SK-MEL-5 (cell line): ENCODE results near the gene SEZ6L2. TPM values are rescaled to one million over a fixed set of nuclear protein-coding genes. Genes with fewer than 3 reads are reported as not detected.
"Not testable (repeated sequence)": the region's sequence is repeated elsewhere in the genome, so short reads cannot be mapped to it uniquely, and the experiment has no call there.

Experiments used
- DNase-seq: peaks from one replicate; pipeline ENCODE4 v3.0.0-alpha.2; 2016; ENCODE audit warnings: low read depth, low spot score
- in situ Hi-C: cut with HindIII; loops from 2 replicates; pipeline ENCODE4 v1.10.0; 2016; ENCODE audit warnings: low sequenced_read_pairs, high pct_unique_total_duplicates, low pct_unique_long_range_greater_than_20kb
- total RNA-seq: library from RNA; depleted of rRNA; stranded (reverse); fragments of >200 nt; shearing (Covaris generic); gene quantifications from 2 replicates; pipeline ENCODE4 v1.2.3, GENCODE V29; 2014

SEZ6L2 gene
- total RNA-seq, 1 experiment from 2014 or later = 8.7 TPM

GRCh38 chr16:29913514-29913913 is 14.2 kb upstream of the SEZ6L2 start:
- in situ Hi-C loops = no loop called here
- no peak for DNase-seq

- in situ Hi-C loops = no loop called here
- no peak for DNase-seq
These were observed 12.7 kb upstream of the SEZ6L2 start for GRCh38 chr16:29912087-29912486.

- no peak for DNase-seq
- in situ Hi-C loops = no loop called here
These were observed 12.3 kb upstream of the SEZ6L2 start for GRCh38 chr16:29911676-29912010.

DNA sequence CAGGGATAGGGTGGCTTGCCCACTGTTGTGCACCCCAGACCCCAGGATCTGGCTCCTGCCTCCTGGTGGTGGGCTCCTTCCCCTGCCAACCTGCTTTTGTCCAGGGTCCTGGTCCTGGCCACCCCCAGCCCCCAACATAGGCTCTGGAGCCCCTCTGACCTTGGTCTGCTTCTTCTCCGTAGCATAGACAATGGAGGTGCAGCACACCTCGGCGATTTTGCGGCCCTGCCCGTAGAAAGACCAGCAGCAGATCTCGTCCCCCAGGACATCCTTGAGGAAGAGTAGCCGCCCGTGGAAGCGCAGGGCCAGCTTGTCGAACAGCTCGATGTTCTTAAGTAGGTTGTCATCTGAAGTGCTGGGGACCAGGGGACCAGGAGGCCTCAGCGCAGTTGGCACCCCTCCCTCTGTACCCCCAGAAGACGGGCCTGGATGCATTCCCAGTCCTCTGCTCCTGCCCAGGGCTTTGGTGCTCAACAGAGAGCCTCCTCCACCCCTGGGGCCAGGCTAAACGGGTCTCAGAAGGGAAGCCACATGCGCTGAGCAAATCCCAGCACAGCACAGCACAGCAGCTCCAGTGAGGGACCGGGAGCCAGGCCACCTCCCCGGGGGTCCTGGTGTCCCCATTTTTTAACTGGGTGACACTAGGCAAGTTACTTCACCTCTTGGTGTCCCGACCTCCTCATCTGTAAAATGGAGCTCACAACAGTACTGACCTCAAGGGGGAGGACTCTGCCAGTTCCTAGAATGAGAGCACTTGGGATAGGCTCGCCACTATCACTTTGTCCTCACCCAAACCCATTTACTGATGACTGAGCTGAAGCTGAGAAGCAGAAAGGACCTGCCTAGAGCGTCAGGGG is 11.7 kb upstream of the SEZ6L2 start:
- no peak for DNase-seq
- in situ Hi-C loops = no loop called here

- in situ Hi-C loops, DNase-seq: not testable (repeated sequence)
These were observed 10.5 kb upstream of the SEZ6L2 start for GRCh38 chr16:29909851-29910250.

DNA sequence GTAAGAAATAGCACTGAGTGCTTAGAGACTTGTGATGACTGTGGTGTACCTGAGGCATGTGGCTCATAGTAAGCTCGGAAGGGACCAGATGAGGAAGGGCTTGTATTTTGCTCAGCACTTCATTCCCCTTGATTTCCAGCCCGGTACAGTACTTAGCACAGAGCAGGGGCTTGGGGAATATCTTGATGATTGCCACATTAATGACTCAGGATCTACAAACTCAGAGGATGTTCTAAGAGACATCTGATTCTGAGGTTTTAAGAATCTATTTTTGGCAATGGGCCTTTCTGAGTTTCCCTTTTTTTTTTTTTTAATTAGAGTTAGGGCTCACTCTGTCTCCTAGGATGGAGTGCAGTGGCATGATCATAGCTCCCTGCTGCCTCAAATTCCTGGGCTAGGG is 10.0 kb upstream of the SEZ6L2 start:
- no peak for DNase-seq
- in situ Hi-C loops = no loop called here

- in situ Hi-C loops = no loop called here
- no peak for DNase-seq
These were observed 9.4 kb upstream of the SEZ6L2 start for GRCh38 chr16:29908719-29909220.

DNA sequence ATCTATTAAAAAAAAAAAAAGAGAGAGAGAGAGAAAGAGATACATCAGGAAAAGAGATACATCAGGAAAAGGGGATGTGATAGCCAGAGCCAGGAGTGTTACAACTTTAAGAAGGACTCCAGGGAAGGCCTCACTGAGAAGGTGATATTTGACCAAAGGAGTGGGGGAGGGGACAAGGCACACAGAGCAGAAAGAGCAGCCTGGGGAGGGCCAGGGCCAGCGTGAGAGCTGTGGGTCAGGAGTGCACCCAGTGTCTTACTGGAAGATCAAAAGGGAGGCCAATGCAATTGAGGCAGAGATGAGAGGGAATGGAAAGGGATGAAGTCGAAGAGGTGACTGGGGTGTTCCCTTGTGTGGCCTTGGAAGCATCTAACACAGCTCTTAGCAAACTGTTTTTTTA is 8.6 kb upstream of the SEZ6L2 start:
- in situ Hi-C loops = no loop called here
- no peak for DNase-seq

DNA sequence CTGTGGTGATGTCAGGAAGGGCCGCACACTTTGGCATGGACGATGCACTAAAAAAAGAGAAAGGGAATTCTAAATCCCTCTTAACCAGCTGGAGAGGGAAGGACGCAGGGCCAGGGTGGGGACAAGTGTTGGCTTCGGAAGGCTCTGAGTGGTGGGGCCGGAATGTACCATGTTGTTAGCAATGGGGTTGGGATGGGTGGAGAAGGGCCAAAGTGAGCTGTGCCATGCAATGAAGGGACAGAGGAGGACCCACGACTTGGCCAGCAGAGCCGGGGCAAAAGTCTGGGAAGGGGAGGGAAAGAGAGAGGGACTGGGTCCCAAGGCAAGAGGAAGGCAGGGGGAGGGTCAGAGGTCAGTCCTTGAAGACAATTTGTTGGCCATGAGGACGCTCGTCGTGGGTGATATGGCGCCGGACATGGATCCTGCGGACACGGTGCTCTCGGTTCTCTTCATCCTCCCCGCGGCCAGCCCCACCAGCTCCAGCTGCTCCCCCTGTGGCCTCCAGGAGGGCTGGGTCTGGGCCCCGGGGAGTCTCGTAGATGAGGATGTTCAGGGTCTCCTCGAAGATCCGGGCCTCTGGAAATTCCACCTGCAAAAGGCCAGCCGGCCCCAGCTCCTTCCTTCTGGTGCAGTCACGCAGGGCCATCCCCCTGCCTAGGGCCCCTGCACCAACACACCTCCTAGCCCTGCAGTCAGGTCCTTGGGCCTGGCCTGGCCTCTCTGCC is 7.3 kb upstream of the SEZ6L2 start:
- in situ Hi-C loops = no loop called here

GRCh38 chr16:29905668-29906067 is 6.3 kb upstream of the SEZ6L2 start:
- DNase-seq = no peak
- in situ Hi-C loops = no loop called here

More for the DNA sequence above, 7.3 kb upstream of the SEZ6L2 start:
- no peak for DNase-seq

DNA sequence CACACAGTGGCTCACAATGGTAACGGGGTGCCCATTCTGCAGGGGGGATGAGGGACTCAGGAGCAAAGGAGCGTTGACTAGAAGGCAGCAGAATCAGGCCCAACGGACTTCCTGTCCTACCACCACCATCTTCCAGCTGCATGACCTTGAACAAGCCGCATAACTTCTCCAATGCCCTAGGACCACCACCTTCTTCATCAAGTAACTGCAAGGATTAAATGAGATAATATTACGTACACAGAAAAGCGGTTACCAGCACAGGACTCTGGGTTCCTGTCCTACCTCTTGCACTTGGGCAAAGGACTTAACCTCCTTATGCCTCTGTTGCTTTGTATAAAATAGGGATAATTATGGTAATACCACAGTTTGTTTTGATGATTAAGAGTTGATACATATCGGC is 5.6 kb upstream of the SEZ6L2 start:
- DNase-seq = no peak
- in situ Hi-C loops = no loop called here

- in situ Hi-C loops = no loop called here
- DNase-seq = no peak
These were observed 4.2 kb upstream of the SEZ6L2 start for GRCh38 chr16:29903590-29903989.

- no peak for DNase-seq
- in situ Hi-C loops = no loop called here
These were observed 2.2 kb upstream of the SEZ6L2 start for GRCh38 chr16:29901607-29901945.

DNA sequence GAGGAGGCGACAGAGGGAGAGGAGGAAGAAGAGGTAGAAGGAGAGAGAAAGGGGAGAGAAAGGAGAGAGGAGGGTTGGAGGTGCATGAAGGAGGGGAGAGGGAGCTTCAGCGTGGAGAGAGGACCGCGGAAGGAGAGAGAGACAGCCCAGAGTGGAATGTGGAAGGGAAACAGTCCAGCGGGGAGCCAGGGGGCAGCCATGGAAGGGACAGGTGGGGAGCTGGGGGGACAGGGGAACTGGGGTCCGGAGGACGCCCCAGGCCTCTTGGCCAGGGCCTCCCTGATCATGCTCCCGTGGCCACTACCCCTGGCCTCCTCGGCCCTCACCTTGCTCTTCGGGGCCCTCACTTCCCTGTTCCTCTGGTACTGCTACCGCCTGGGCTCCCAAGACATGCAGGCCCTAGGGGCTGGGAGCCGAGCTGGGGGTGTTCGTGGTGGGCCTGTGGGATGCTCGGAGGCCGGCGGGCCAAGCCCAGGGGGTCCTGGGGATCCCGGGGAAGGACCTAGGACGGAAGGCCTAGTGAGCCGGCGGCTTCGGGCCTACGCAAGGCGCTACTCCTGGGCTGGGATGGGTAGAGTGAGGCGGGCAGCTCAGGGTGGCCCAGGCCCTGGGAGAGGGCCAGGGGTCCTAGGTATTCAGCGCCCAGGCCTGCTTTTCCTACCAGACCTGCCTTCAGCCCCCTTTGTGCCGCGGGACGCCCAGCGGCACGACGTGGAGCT is 1.7 kb upstream of the SEZ6L2 start:
- DNase-seq = no peak
- in situ Hi-C loops = no loop called here

DNA sequence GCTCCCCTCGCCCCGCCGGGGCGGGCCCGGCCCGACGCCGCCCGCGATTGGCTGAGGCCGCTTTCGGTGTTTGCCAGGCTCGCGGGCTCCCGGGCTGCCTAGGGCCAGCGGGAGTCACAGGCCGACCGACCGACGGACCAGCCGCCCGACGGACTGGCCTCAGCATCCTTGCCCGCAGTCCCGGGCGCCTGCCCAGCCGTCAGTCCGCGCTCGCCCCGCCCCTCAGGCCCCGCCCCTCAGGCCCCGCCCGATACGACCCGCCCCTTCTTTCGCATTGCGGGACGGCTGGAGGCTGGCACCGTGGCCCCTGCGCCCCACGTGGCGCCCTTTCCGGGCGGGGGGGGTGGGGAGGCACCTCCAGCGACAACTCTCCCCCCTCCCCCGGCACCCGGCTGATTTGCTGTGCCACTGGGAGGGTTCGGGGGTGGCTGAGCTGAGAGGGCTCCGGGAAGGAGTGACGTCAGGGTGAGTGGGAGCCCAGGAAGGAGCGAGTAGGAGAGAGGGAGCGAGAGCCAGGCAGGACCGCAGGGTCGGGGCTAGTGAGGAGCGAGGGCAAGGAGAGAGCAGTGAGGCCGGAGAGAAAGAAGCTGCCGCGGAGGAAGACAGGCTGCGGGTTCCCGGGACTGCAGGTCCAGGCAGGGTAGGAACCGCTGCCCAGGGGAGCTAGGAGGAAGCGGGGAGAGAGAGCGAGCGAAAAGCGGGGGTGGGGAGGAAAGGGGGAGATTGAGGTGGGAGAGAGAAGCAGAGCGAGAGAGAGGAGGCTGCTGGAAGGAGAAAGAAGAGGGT is 945 bp upstream of the SEZ6L2 start, which contains the start of gene ASPHD1:
ASPHD1 (plus strand) TSS at position 387 of the 786 bp plus-strand sequence. CDS start 484 bp downstream, outside the sequence.
- in situ Hi-C loops = no loop called here
- peak; percentile 42 for DNase-seq

- in situ Hi-C loops = no loop called here
These were observed 390 bp downstream of the SEZ6L2 start for GRCh38 chr16:29898804-29899515.

More at GRCh38 chr16:29898804-29899515, 390 bp downstream of the SEZ6L2 start:
- DNase-seq = no peak
